LNCaP clone FGC (cell line): Measurements from ENCODE around the gene LARGE1.

ENCODE experiments used
- DNase-seq: peaks from one replicate; pipeline ENCODE4 v3.0.0-alpha.2; 2011; ENCODE audit warnings: low read depth
- H3K4me3 ChIP-seq: 2 replicates; pipeline ENCODE4 v1.5.1; 2011; ENCODE audit warnings: mild to moderate bottlenecking, low read depth, low read length, control low read depth
- CTCF ChIP-seq: IDR thresholded peaks from 2 replicates; pipeline ENCODE4 v1.5.1; 2012; ENCODE audit warnings: mild to moderate bottlenecking; ENCODE audit not compliant: control insufficient read depth, insufficient read depth; ENCODE audit errors: extremely low read depth

The LARGE1 gene

GRCh38 chr22:33362702-33363101 is 557.6 kb downstream of the LARGE1 start:
- no peak for TF ChIP-seq CTCF
- H3K4me3 ChIP-seq = no peak overlapping the region
- no peak for DNase-seq

- TF ChIP-seq CTCF = no peak
- no peak overlapping the region for H3K4me3 ChIP-seq
- DNase-seq = no peak
These were observed 558.7 kb downstream of the LARGE1 start for GRCh38 chr22:33361581-33361980.

GRCh38 chr22:33357981-33358399 is 562.3 kb downstream of the LARGE1 start:
- TF ChIP-seq CTCF = no peak
- no peak overlapping the region for H3K4me3 ChIP-seq
- DNase-seq = no peak

- no peak for TF ChIP-seq CTCF
- H3K4me3 ChIP-seq = no peak overlapping the region
- DNase-seq = no peak
These were observed 565.3 kb downstream of the LARGE1 start for GRCh38 chr22:33354928-33355327.

GRCh38 chr22:33353502-33353901 is 566.8 kb downstream of the LARGE1 start:
- H3K4me3 ChIP-seq = no peak overlapping the region
- TF ChIP-seq CTCF = no peak
- DNase-seq = no peak

- no peak for TF ChIP-seq CTCF
- DNase-seq = no peak
- no peak overlapping the region for H3K4me3 ChIP-seq
These were observed 567.5 kb downstream of the LARGE1 start for GRCh38 chr22:33352768-33353167.

GRCh38 chr22:33350961-33351360 is 569.3 kb downstream of the LARGE1 start:
- DNase-seq = no peak
- H3K4me3 ChIP-seq = no peak overlapping the region
- no peak for TF ChIP-seq CTCF
